IMR-90 (cell line): ENCODE measurements around the gene FAM76A. TPM values are rescaled to one million over a fixed set of nuclear protein-coding genes. Genes with fewer than 3 reads are reported as not detected.

Source experiments
- ATAC-seq: fragments of 200-7000 bp; cut with Tn5 transposase; 2 replicates; pipeline ENCODE4 v1.9.1; 2020; ENCODE audit warnings: low read depth, mild to moderate bottlenecking, moderate library complexity
- BruUV-seq: library from RNA; stranded (reverse); fragments of 400-500 nt; replicated peaks from 2 replicates; lab custom pipeline; 2021; lab: Mats Ljungman, UMichigan
- CTCF ChIA-PET: fragments of 300-600 bp; formaldehyde crosslinking; extraction: SDS; loops from one replicate; lab custom pipeline; 2021; ENCODE audit warnings: antibody characterized with exemption; lab: Yijun Ruan, JAX
- POLR2A ChIA-PET: fragments of 300-600 bp; sonication (Branson Sonifier 250); formaldehyde crosslinking; loops from one replicate; lab custom pipeline; 2022; ENCODE audit warnings: antibody characterized with exemption; ENCODE audit not compliant: unreplicated experiment; lab: Charles Lee
- DNase-seq: peaks from one replicate; pipeline ENCODE4 v3.0.0; 2013
- H2AFZ ChIP-seq: replicated peaks from 2 replicates; pipeline ENCODE3; 2013; ENCODE audit warnings: low read length, mild to moderate bottlenecking; ENCODE audit not compliant: poor library complexity
- H2AK5ac ChIP-seq: 2 replicates; pipeline ENCODE4 v1.6.1; 2013; ENCODE audit warnings: low read depth, low read length, inconsistent platforms
- H2AK9ac ChIP-seq: replicated peaks from 2 replicates; pipeline ENCODE3; 2013; ENCODE audit warnings: mild to moderate bottlenecking, low read depth, low read length, moderate library complexity; ENCODE audit not compliant: poor library complexity
- H2BK120ac ChIP-seq: 2 replicates; pipeline ENCODE4 v1.6.1; 2013; ENCODE audit warnings: low read depth, low read length, inconsistent platforms
- H2BK15ac ChIP-seq: 3 replicates; pipeline ENCODE4 v1.6.1; 2013; ENCODE audit warnings: low read depth, low read length, inconsistent platforms
- H2BK20ac ChIP-seq: 2 replicates; pipeline ENCODE4 v1.6.1; 2013; ENCODE audit warnings: low read depth, mild to moderate bottlenecking, inconsistent platforms, low read length, moderate library complexity
- H2BK5ac ChIP-seq: 2 replicates; pipeline ENCODE4 v1.6.1; 2013; ENCODE audit warnings: mild to moderate bottlenecking, low read depth, low read length, inconsistent platforms; ENCODE audit not compliant: poor library complexity, severe bottlenecking
- H3K14ac ChIP-seq: replicated peaks from 2 replicates; pipeline ENCODE4 v1.6.1; 2013; ENCODE audit warnings: low read depth, low read length, inconsistent platforms
- H3K18ac ChIP-seq: 2 replicates; pipeline ENCODE4 v1.6.1; 2013; ENCODE audit warnings: low read depth, low read length, control low read depth
- H3K23ac ChIP-seq: 2 replicates; pipeline ENCODE4 v1.6.1; 2013; ENCODE audit warnings: low read depth, low read length, inconsistent platforms
- H3K27ac ChIP-seq: 2 replicates; pipeline ENCODE4 v1.5.1; 2013; ENCODE audit warnings: mild to moderate bottlenecking, control low read depth, low read length; ENCODE audit not compliant: insufficient read depth
- H3K27me3 ChIP-seq: 2 replicates; pipeline ENCODE4 v1.6.1; 2013; ENCODE audit warnings: low read length; ENCODE audit not compliant: control insufficient read depth, insufficient read depth
- H3K36me3 ChIP-seq: 2 replicates; pipeline ENCODE4 v1.6.1; 2013; ENCODE audit warnings: low read length, mixed read lengths; ENCODE audit not compliant: control insufficient read depth, insufficient read depth
- H3K4ac ChIP-seq: 2 replicates; pipeline ENCODE4 v1.6.1; 2013; ENCODE audit warnings: low read depth, low read length, inconsistent platforms
- H3K4me1 ChIP-seq: 2 replicates; pipeline ENCODE4 v1.6.1; 2013; ENCODE audit warnings: low read length, mixed read lengths; ENCODE audit not compliant: control insufficient read depth, insufficient read depth
- H3K4me2 ChIP-seq: 2 replicates; pipeline ENCODE4 v1.6.1; 2013; ENCODE audit warnings: low read depth, mild to moderate bottlenecking, control low read depth, low read length, moderate library complexity
- H3K4me3 ChIP-seq: 2 replicates; pipeline ENCODE4 v1.5.1; 2013; ENCODE audit warnings: low read depth, mild to moderate bottlenecking, control low read depth, low read length, moderate library complexity; ENCODE audit not compliant: insufficient read depth
- H3K56ac ChIP-seq: 2 replicates; pipeline ENCODE4 v1.6.1; 2013; ENCODE audit warnings: low read length, inconsistent platforms; ENCODE audit not compliant: insufficient read depth; ENCODE audit errors: extremely low read depth
- H3K79me1 ChIP-seq, 2 experiments: 2 replicates each; pipeline ENCODE4 v1.6.1; 2013; ENCODE audit warnings: low read length in 2 of 2, inconsistent platforms in 1 of 2, low read depth in 1 of 2
- H3K9ac ChIP-seq: 2 replicates; pipeline ENCODE4 v1.6.1; 2013; ENCODE audit warnings: low read depth, low read length, control low read depth
- H3K9me1 ChIP-seq: 2 replicates; pipeline ENCODE4 v1.6.1; 2013; ENCODE audit warnings: low read length, inconsistent platforms; ENCODE audit not compliant: insufficient read depth
- H3K9me3 ChIP-seq: 2 replicates; pipeline ENCODE4 v1.6.1; 2013; ENCODE audit warnings: low read length; ENCODE audit not compliant: control insufficient read depth, insufficient read depth
- H4K20me1 ChIP-seq: 2 replicates; pipeline ENCODE4 v1.6.1; 2013; ENCODE audit warnings: low read length, inconsistent platforms; ENCODE audit not compliant: insufficient read depth
- H4K5ac ChIP-seq: 2 replicates; pipeline ENCODE4 v1.6.1; 2013; ENCODE audit warnings: mild to moderate bottlenecking, low read depth, low read length, control low read depth
- H4K8ac ChIP-seq, 2 experiments: 2 replicates each; pipeline ENCODE4 v1.6.1; 2013; ENCODE audit warnings: low read depth in 2 of 2, low read length in 2 of 2, control low read depth in 1 of 2, inconsistent platforms in 1 of 2
- H4K91ac ChIP-seq: 2 replicates; pipeline ENCODE4 v1.6.1; 2013; ENCODE audit warnings: low read depth, low read length, inconsistent platforms; ENCODE audit not compliant: insufficient read depth
- CEBPB ChIP-seq: IDR thresholded peaks from 2 replicates; pipeline ENCODE4 v1.6.1; 2012; ENCODE audit warnings: low read depth, low read length, improper control_type of control experiment
- CHD1 ChIP-seq: IDR thresholded peaks from 2 replicates; pipeline ENCODE4 v1.6.1; 2012; ENCODE audit warnings: low read depth, low read length, improper control_type of control experiment
- ELK1 ChIP-seq: fragments of 150-350 bp; IDR thresholded peaks from 2 replicates; pipeline ENCODE4 v1.6.1; 2016; ENCODE audit warnings: low read depth, mild to moderate bottlenecking, low read length, moderate library complexity, borderline replicate concordance
- FOS ChIP-seq: fragments of 150-350 bp; IDR thresholded peaks from 2 replicates; pipeline ENCODE4 v1.6.1; 2016; ENCODE audit warnings: low read depth, low read length
- RAD21 ChIP-seq: IDR thresholded peaks from 2 replicates; pipeline ENCODE4 v1.6.1; 2012; ENCODE audit warnings: low read length, improper control_type of control experiment
- RFX5 ChIP-seq: IDR thresholded peaks from 2 replicates; pipeline ENCODE4 v1.8.0; 2012; ENCODE audit warnings: low read depth, mild to moderate bottlenecking, low read length, moderate library complexity
- SMC3 ChIP-seq: fragments of 150-350 bp; IDR thresholded peaks from 2 replicates; pipeline ENCODE4 v1.6.1; 2016; ENCODE audit warnings: low read depth, mild to moderate bottlenecking, antibody characterized with exemption, low read length, moderate library complexity
- USF2 ChIP-seq: fragments of 150-350 bp; IDR thresholded peaks from 2 replicates; pipeline ENCODE4 v1.6.1; 2017; ENCODE audit warnings: mild to moderate bottlenecking, antibody characterized with exemption, low read length, low read depth
- WGBS, 2 experiments: methylation state at CpG; one replicate each; pipeline versions ENCODE4 v1.1.5 to v1.1.7; 2013; ENCODE audit warnings: missing lambda C conversion rate in 2 of 2; ENCODE audit not compliant: insufficient read length in 1 of 2; ENCODE audit errors: extremely low coverage in 2 of 2; 5-methylcytosine and 5-hydroxymethylcytosine counted together
- dilution Hi-C: fragments of 300-500 bp; cut with HindIII; formaldehyde crosslinking; loops from one replicate; pipeline ENCODE4 v1.14.3; 2018; ENCODE audit warnings: low sequenced_read_pairs; ENCODE audit not compliant: unreplicated experiment
- in situ Hi-C: fragments of 300-500 bp; cut with MboI; formaldehyde crosslinking; loops from 3 replicates; pipeline ENCODE4 v1.14.3; 2019; ENCODE audit warnings: low sequenced_read_pairs, inconsistent platforms, mixed read lengths
- intact Hi-C: fragments of 100-400 bp; cut with micrococcal nuclease; formaldehyde crosslinking; loops from 2 replicates; pipeline ENCODE4 v1.10.0; 2022
- polyA plus RNA-seq, 3 experiments: library from polyadenylated mRNA; depleted of rRNA; stranded (reverse); fragments of >200 nt; gene quantifications; 2 replicates each; pipeline ENCODE4 v1.2.3, GENCODE V29; 2012; ENCODE audit warnings: low replicate concordance in 1 of 3
- total RNA-seq: library from RNA; depleted of rRNA; stranded (reverse); fragments of >200 nt; gene quantifications from 2 replicates; pipeline ENCODE4 v1.2.3, GENCODE V29; 2012

The FAM76A gene
- total and polyA plus RNA-seq, 2 of the 4 experiments (the other 2 are of a cell fraction): 2.3 to 10.0 TPM

- ATAC-seq (no peak), DNase-seq (no peak)
- Histone ChIP-seq H3K79me1 (peaks cover 1 to 7% of the 10 kb centered on the region in 2 experiments; a peak in 1 of 4 replicates), H3K9ac (no peak overlapping the region), H3K18ac (no peak overlapping the region), H3K4me3 (no peak overlapping the region), H3K36me3 (peaks cover 14% of the 10 kb centered on the region), H3K9me3 (no peaks in the 10 kb centered on the region), H3K27me3 (no peaks in the 10 kb centered on the region), H2AK9ac (no peak overlapping the region), H3K23ac (no peak overlapping the region), H2BK15ac (no peak overlapping the region), H2AK5ac (no peak overlapping the region), H2BK20ac (no peak overlapping the region), H3K4me1 (no peaks in the 10 kb centered on the region), H4K5ac (no peak overlapping the region), H4K8ac (no peak overlapping the region), H4K20me1 (no peaks in the 10 kb centered on the region), H4K91ac (no peak overlapping the region), H3K4me2 (no peak overlapping the region), H2BK5ac (no peak overlapping the region), H3K4ac (no peak overlapping the region), H3K27ac (no peak overlapping the region), H3K14ac (no peak overlapping the region), H3K9me1 (peaks cover 6% of the 10 kb centered on the region; the same call in 1 of the 2 replicates), H2AFZ (no peak overlapping the region), H3K56ac (no peak overlapping the region), H2BK120ac (no peak overlapping the region)
- intact Hi-C loops: no loop called here
- ChIA-PET CTCF (no interaction called here), POLR2A (no interaction called here)
- dilution Hi-C loops: no loop called here
- no TSS peak for BruUV-seq
- in situ Hi-C loops: no loop called here
- 100% methylated on average over 1 of the region's 6 CpGs; no CpG with 5 or more reads in 1 of the 2 experiments for WGBS, 2 experiments
- TF ChIP-seq CHD1 (no peak), RFX5 (no peak), USF2 (no peak), FOS (no peak), CEBPB (no peak), ELK1 (no peak), SMC3 (no peak), RAD21 (no peak)
Measured at GRCh38 chr1:27811741-27812500, 86.2 kb downstream of the FAM76A start.
